Stimulated activated CD4-positive, alpha-beta T cell treated with anti-CD3 and anti-CD28 coated beads, TNF-alpha, amount 100 ng/mL, for 1 hour (primary cell): ENCODE results near the gene ROR1.
"Not testable (repeated sequence)": the region's sequence is repeated elsewhere in the genome, so short reads cannot be mapped to it uniquely, and the experiment has no call there.

Experiments
- DNase-seq, 3 donors: peaks; one replicate each; pipeline ENCODE4 v3.0.0-alpha.2; 2020; ENCODE audit warnings: low read depth in 3 of 3, low spot score in 1 of 3

ROR1 gene

GRCh38 chr1:63758791-63759190 is 15.0 kb upstream of the ROR1 start:
- no peak for DNase-seq

GRCh38 chr1:63759778-63760177 is 14.0 kb upstream of the ROR1 start:
- DNase-seq: no peak

- DNase-seq: no peak
These were observed 3.4 kb upstream of the ROR1 start for GRCh38 chr1:63770381-63770780.

- no peak for DNase-seq
These were observed 1.6 kb upstream of the ROR1 start for GRCh38 chr1:63772201-63772600.

- DNase-seq: no peak
These were observed 941 bp upstream of the ROR1 start for GRCh38 chr1:63772876-63773275.

- no peak for DNase-seq
These were observed 362 bp upstream of the ROR1 start for GRCh38 chr1:63773496-63773814.

- no peak for DNase-seq
These were observed 1.0 kb downstream of the ROR1 start for GRCh38 chr1:63774617-63775417.

GRCh38 chr1:63775418-63776127 is 1.8 kb downstream of the ROR1 start:
- no peak for DNase-seq

- DNase-seq: no peak
These were observed 3.5 kb downstream of the ROR1 start for GRCh38 chr1:63777286-63777685.

GRCh38 chr1:63777965-63778880 is 4.4 kb downstream of the ROR1 start:
- no peak for DNase-seq

- no peak for DNase-seq
These were observed 5.8 kb downstream of the ROR1 start for GRCh38 chr1:63779338-63780211.

- DNase-seq: no peak
These were observed 6.7 kb downstream of the ROR1 start for GRCh38 chr1:63780565-63780964.

GRCh38 chr1:63782982-63783381 is 9.2 kb downstream of the ROR1 start:
- DNase-seq: no peak

GRCh38 chr1:63784083-63784482 is 10.3 kb downstream of the ROR1 start:
- no peak for DNase-seq

- no peak for DNase-seq
These were observed 10.9 kb downstream of the ROR1 start for GRCh38 chr1:63784489-63785390.

- not testable (repeated sequence) for DNase-seq
These were observed 13.5 kb downstream of the ROR1 start for GRCh38 chr1:63787270-63787669.

- no peak for DNase-seq
These were observed 14.1 kb downstream of the ROR1 start for GRCh38 chr1:63787875-63788274.

- DNase-seq: no peak
These were observed 16.2 kb downstream of the ROR1 start for GRCh38 chr1:63789856-63790605.

- no peak for DNase-seq
These were observed 17.2 kb downstream of the ROR1 start for GRCh38 chr1:63790989-63791388.
